Skeletal muscle cell (primary cell): ENCODE results near the gene POLG.

ENCODE experiments used
- DNase-seq: peaks from one replicate; pipeline ENCODE4 v3.0.0-alpha.2; 2010; ENCODE audit warnings: low read depth
- H3K4me3 ChIP-seq: 2 replicates; pipeline ENCODE4 v1.5.1; 2011; ENCODE audit warnings: low read depth, mild to moderate bottlenecking, control low read depth, low read length, moderate library complexity

The POLG gene

DNA sequence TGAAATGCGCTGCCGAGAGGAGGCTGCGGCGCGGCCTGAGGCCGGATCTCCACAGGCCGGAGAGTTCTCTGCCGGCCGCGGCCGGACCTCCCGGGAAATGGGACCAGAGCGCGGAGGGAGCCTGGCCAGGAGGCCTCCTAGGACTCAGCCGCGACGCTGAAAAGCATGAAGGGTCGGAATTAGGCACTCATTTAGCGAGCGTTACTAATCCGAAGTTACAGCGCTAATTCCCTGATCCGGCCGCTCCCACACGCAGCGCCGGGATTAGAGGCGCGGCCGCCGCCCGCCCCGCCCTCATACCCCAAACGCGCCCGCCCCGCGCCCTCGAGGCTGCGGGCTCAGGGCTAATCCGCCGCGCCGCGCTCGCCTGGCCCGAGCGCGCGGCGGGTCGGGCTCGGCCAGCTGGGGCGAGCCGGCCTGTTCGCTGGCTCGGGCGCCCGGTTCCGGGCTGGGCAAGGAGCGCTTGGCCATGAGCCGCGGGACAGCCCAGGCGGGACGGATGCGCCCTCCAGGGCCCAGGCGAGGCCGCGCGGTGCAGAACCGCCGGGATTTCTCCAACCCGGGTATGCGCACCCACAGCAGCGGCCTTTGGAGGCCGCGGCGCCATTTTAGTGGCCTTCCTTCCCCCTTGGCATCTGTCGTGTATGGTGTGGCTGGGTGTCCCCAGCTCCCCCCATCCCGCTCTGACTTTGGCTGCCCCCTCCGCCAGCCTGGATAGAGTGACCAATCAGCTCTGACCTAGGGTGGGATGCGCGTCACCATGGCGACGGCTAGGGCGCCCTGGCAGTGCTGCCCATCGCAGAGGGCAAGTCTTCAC, 36.8 kb upstream of the POLG start:
- DNase-seq: no peak
- no peak overlapping the region for H3K4me3 ChIP-seq

DNA sequence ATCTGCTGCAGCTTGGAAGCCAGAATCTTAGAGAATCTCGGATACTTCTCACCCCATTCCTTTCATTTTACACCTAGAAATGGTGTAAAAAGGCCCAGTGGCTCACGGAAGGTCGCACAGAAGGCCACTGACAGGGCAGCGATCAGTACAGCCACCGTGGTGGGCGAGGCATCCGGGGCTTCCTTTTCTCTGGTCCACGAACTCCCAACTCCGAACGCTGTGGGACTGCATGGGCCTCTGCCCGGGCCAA, 36.3 kb upstream of the POLG start:
- no peak overlapping the region for H3K4me3 ChIP-seq
- DNase-seq: no peak

DNA sequence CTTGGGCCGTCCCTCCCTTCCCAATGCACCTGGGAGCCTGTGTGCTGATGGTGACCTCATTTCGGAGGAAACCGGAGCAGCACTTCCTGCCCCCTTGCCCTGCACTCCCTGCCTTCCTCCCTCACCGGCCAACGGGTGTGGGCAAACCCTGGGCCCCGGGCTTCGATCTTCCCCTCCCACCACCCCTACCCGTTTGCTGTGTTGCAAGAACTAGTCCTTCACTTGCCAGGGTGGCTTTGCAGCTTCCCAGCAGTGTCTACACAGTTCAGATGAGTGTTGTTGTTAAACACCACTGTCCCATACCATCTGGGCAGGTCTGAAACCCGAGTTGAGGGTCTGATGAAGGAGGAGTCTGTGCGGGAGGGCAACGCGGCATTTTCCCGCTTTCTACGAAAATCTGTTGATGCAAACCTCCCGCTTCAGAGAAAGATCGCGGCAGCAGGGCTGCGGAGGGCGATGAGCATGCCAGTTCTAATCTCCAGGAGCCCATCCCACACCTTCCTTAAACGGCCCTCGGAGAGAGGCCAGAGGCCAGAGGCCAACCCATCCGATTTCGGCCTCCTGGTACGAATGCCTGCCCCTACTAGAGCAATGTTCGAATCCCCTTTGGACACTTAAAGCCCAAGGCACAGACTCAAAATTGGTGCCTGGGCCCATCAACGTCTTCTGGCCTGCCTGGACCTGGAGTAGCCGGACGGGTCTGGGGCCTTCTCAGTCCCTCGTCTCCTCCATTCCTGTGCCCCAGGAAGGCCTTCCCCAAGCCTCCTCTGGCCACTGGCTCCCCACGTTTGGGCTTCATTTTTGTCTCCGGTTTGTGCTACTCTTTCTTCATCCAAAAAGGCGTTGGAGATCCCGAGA, 35.7 kb upstream of the POLG start:
- DNase-seq: no peak
- no peak overlapping the region for H3K4me3 ChIP-seq

DNA sequence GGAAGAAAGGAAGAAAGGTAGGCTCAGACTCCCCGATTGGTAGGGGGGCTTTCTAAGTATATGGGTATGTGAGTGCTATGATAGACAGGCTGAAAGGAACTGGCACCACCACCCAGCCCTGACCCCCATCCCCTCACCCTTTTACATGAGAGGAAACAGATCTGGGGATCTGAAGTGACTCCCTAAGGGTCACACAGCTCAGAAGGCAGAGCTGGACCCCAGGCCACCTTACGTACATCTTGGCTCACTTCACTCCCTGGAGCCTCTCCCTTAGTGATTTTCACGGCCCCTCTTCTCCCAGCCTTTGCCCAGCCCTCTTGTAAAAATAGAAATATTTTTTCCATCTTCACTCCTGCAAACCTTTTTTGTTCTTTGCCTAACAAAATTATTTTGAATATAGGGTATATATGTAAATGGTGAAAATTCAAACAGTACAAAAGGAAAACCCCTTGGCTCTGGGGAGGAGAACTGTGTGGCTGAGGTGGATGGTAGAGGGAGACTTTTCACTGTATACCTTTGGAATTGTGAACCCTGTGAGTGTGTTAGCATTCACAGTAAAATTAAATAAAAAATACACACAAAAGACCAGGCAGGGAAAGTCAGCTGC, 34.8 kb upstream of the POLG start:
- H3K4me3 ChIP-seq: no peak overlapping the region
- no peak for DNase-seq

DNA sequence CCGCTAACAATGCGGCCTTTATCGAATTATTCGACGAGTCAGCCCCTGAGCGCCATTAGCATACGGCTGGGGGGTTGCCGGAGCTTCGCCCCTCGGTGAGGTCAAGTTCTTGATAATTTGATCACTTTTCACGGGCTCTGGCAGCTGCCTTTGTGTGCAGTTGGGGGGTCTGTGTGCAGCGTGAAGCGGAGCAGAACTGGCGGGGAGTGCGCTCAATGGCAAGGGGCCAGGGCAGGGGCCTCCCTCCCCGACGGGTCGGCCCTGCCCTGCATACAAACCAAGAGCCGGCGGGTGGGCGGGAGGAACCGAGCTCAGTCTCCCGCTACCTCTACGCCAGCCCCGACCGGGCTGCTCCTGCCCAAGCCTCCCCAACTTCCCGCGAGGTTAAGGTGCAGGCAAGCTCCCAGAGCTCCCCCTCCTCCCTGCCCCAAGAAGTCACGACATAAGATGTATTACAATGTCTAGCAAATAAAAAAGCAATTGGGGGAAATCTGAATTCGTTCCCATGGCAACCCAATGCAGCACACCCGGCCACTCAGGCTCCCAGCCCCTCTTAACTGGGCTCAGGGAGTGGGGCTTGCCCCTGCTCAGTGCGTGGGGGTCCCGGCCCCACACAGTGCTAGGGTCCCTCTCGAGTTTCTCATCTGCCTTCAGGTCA, 34.1 kb upstream of the POLG start:
- DNase-seq: no peak
- H3K4me3 ChIP-seq: no peak overlapping the region

DNA sequence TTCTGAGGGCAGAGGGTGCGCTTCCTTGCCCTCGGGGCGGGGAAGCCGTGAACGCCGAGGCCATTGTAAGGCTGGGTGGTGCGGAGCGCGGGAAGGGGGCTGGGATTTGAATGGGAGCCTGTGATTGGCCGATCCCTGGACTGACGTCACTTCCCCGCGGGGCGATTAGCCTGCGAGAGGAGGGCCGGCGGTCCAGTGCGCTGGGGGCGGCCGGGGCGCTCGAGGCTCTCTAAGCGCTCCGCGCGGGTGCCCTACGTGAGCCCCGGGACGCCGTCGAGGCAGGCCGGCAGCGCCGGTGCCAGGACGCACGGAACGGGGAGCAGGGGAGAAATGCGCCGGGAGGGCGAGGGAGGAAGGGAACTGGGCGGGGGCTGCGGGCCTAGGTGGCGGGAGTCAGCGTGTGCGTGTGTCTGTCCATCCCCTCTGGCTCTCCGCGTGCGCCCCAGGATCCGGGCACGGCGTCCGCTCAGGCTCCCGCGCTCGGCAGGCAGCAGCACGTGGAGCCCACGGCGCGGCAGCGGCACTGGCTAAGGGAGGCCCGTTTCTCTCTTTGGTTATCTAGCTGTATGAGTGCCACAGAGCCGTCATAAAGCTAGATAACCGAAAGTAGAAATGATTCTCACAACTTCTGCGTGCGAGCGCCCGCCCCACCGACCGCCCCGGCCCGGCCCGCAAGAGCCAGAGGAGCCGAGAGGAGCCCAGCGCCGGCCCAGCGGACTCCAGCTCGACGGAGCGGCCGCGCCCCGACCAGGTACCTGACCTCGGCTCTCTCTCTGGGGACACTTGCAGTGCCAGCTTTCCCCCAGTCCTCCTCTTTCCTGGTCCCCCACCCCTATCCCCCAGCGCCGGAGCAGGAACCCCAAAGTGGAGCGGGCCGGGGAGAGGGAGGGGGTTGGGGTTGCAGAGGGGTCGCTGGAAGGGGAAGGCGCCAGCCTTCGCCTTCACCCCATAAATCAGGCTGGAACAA, 33.1 kb upstream of the POLG start:
- DNase-seq: no peak
- peak overlapping the region; percentile 3 for H3K4me3 ChIP-seq

DNA sequence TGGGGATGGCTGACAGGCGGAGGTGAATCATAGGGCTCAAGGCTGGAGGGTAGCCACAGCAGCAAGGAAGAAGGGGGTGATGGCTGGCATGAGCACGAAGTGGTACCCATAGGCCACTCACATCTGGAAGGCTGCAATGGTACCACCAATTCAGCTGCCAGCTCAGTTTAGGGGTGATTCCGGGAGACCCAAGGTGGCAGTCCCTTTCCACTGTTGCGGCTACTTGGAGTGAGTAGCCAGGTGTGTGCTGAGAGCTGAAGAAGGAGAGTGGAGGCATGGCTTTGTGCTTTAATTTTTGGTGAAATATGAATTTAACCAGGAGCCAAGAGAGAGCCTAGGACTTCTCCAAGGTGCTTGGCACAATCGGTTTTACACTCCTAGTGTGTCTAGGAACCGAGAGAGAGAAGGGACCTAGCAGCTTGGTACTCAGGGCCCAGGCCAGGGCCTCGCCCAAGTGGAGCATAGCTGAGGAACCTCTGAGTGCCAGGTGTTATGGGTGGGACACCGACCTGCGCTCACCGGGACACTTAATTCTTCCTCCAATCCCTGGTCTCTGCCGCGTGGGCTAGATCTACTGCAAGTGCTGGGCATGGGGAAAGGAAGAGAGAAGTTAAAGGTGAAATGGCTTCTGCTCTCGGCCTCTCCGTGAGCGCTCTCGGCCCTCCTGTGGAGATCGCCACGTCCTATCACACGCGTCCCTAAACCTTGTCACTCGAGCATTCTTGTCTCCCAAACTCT, 32.2 kb upstream of the POLG start:
- H3K4me3 ChIP-seq: no peak overlapping the region
- DNase-seq: no peak

DNA sequence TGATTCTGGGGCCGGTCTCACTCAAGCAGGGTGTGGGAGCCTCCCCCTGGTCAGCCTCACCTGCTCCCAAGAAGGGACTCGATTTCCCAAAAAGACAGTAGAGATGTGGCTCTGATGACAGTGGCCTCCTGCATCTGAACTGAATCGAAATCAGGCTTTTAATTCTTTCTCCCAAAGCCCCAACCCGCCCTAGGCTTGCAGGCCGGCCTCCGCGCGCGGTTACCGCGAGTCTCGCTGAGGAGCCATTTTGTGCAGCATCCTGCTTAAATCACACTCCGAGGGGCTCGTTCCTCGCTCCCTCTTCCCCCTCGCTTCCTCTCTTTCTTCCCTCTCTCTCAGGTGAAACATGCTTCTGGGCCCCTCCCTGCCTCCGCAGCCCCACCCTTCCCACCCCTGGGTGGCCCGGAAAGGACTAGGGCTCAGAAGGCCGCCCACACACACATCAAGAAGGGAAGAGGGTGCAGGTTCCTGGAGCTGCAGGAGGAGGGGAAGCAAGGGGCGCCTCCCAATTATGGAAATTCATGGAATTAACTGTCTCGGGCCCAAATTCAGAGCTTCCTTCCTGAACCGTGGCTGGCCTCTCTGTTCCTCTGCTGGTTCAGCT, 30.9 kb upstream of the POLG start:
- H3K4me3 ChIP-seq: no peak overlapping the region
- DNase-seq: no peak

DNA sequence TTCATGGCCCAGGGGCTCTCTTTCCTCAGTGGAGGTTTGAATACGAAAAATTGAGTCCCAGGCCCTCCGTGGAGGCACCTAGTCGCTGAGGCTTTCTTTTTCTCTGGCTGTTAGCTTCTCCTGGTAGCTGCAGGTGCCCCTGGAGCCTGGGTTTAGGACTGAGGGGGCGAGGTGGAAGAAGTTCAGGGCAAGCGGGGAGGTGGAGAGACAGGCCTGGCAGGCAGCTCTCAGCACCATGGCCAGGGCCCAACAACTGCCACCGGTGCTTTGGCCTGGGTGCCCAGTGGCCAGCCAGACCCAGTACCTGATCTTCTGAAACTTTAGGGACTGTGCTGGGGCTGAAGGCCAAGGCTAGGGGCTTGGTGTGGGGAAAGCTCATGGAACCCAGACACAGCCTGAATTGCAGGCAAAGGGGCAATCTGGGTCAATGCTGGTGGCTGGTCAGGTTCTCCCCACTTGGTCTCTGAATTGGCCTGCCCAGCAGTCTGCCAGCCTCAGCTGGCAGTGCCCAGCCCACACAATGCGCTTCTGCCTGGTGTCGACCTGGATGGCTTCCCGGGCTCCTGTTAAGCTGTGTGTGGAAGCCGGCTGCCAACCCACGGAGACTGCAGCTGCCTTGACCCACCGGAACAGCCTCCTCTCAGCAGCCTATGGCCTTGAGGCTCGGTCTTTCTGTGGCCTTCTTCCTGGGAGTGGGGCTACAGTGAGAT, 30.3 kb upstream of the POLG start:
- no peak for DNase-seq
- H3K4me3 ChIP-seq: no peak overlapping the region

DNA sequence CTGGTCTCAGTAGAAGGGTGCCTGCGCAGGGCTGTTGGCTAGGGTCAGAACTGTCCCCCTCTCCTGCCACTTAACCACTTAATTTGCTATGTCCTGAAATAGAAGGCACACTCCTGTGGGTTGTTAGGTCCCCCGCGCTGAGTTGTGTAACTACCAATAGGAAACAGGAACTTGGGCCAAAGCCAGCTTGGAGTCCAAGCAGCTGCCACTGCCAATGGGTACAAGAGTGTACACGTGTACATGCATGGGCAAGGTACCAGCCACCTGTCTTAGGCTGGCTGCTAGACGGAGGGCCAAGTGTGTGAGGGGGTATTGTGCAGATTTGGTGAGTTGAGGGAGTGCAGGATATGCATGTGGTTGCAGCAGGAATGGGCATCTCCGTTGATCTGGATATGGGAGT, 29.7 kb upstream of the POLG start:
- no peak for DNase-seq
- no peak overlapping the region for H3K4me3 ChIP-seq

DNA sequence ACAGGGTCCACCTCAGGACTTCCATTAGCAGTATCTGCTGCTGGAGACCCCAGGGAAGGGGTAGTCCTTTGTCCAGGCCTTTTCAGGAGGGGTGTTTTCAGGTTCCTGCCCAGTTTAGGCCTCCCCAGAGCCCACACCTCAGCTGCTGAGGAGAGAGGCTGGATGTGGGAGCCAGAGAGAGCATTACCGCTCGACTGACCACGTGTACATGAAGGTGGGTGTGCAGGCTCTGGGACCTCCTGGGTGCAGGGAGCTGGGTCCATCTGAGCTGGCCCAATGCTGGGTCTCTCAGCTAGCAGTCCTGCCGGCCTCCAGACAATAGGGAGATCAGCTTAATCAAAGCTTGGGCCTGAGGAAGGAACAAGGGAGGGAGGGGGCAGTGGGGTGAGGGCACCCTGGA, 29.1 kb upstream of the POLG start:
- H3K4me3 ChIP-seq: no peak overlapping the region
- no peak for DNase-seq

DNA sequence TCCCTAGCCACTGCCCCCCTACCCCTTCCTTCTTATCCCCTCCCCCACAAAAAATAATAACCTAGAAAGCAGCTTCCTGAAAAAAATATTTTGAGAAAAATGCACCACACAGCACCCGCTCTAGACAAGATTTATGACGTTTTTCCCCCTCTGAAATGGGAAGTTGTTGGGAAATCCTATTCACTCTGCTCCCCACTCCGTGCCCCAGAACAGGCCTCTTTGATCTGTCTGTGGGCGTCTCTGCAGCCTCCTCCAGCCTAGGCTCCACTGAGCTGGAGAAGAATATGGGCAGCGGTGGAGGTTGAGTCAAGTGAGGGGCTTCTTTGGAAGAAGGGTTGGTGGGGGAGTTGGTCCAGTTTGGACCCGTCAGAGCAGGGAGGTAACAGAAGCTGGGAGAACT, 28.5 kb upstream of the POLG start:
- H3K4me3 ChIP-seq: no peak overlapping the region
- no peak for DNase-seq

DNA sequence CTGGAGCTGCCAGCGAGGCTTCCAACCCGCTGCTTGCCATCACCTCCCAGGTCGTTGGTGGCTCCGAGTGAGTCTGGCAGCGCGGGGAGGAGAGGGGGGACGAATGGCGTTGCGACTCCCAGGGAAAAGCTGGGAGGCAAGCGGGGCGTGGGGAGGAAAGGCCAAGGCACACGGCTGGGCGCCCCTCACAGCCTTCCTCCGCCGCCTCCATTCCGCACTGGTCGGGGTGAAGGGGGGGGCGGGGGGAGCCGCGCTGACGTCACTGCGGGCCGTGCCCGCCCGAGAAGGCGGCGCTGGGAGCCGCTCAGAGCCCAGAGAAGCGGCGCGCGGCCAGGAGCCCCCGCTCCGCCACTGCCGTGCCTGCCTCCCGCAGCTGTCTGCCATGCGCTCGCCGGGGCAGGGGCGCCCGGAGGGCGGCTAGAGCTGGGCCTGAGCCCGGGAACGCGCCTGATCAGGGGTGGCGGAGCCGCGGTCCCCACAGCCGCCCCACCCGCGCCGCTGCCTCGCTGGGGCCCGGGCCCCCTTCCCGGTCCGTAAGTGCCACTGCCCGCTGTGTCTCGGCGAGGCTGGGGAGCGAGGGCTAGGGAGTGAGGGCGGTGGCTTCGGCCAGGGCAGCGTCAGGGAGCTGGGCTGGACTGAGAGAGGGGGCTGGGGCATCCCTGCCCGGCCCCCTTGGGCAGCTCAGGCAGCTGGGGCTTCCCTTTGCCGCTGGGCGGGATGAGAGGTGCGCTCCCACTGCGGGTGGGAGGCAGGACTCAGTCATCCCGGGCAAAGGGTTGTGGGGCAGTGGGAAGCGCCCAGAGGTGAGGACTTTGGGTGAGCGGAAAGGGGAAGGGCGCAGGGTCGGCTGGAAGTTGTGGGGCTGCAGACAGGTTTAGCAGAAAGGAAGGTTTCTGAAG, 27.8 kb upstream of the POLG start:
- no peak for DNase-seq
- H3K4me3 ChIP-seq: no peak overlapping the region

DNA sequence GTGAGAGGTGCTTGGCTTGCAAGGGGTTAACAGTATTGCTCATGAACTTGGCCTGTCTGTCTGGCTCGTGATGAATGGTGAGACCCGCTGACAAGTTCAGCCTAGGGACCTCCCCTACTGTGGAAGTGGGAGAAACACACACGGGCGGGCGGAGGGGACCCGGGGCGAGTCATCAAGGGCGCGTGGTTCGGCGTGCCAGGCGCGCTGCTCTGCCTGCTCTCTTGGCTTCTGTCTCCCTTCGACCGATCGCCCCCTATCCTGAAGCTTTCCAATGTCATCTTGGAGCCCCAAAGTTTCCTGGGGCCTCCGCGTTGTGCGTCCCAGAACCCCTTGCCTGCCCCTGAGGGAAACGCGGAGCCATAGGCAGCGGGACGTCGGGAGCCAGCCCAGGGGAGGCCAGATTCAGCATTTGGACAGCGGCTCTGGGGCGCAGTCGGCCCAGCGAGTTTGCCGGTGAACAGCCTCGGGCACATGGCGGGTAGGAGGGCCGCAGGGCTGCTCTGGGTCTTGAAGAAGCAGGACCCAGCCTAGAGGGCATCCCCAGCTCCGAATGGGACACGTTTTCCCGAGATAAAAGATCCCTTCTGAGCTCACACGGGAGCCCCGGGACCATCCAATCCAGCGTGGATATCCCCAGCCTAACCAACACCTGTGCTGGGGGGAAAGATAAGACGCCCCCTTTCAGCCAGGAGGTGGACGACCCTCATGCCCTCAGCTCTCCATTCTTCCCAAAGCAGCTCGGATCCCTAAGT, 27.0 kb upstream of the POLG start:
- no peak overlapping the region for H3K4me3 ChIP-seq

DNA sequence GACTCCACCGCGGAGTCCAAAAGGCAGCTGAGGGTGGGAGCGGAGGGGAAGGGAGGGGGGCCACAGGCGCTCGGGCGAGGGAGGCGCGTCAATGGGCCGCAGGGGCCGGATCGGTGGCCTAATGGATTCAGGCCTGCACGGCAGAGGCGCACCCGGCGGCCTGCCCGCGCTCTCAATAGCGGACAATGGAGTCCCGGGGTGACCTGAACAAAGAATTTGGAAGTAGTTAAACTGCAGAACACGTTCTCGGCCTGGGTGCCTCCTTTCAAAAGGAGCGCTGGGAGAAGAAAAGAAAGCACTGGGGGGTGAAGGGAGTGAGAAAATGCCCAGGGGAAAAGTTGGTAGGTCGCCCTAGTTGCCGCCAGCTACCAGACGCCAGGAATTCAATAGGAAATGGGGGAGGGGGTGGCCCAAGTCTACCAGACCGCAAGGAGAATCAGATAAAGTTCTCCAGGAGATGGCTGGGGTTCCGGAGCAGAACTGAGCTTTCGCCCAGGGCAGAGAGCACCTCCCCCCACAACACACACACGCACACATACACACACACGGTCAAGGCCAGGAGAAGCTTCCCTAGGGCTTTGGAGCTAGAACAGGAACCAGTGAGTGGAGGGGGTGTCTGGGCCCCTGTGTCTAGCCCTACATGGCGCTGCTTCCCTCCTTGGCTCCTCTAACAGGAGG, 25.8 kb upstream of the POLG start:
- DNase-seq: no peak
- H3K4me3 ChIP-seq: no peak overlapping the region

More for the DNA sequence above, 27.0 kb upstream of the POLG start:
- peak; percentile 4 for DNase-seq
